CD4-positive, alpha-beta T cell treated with Interleukin-1 beta for 1 hour (primary cell): ENCODE measurements around the gene PAX2.

Source experiments
- DNase-seq, 2 donors: peaks; one replicate each; pipeline ENCODE4 v3.0.0-alpha.2; 2020 to 2022

Gene PAX2

GRCh38 chr10:100740476-100741377 lies 4.7 kb upstream of the PAX2 start:
- DNase-seq = no peak

- DNase-seq = no peak
Measured at GRCh38 chr10:100741378-100742075, 3.9 kb upstream of the PAX2 start.

GRCh38 chr10:100742076-100742771 lies 3.2 kb upstream of the PAX2 start:
- DNase-seq = no peak

- no peak for DNase-seq
Measured at GRCh38 chr10:100742936-100743335, 2.4 kb upstream of the PAX2 start.

- DNase-seq = peak; percentile 39 to 50
Measured at GRCh38 chr10:100743626-100744135, 1.7 kb upstream of the PAX2 start.

GRCh38 chr10:100744136-100744986 lies 1.0 kb upstream of the PAX2 start:
- DNase-seq = no peak

- DNase-seq = no peak
Measured at GRCh38 chr10:100745882-100746783, 751 bp downstream of the PAX2 start.

GRCh38 chr10:100746784-100747455 lies 1.5 kb downstream of the PAX2 start:
- DNase-seq = no peak

GRCh38 chr10:100747456-100748230 lies 2.3 kb downstream of the PAX2 start:
- DNase-seq = no peak

- DNase-seq = no peak
Measured at GRCh38 chr10:100748231-100749058, 3.1 kb downstream of the PAX2 start.

- no peak for DNase-seq
Measured at GRCh38 chr10:100749059-100749308, 3.6 kb downstream of the PAX2 start.

- no peak for DNase-seq
Measured at GRCh38 chr10:100749309-100750217, 4.2 kb downstream of the PAX2 start.

- no peak for DNase-seq
Measured at GRCh38 chr10:100750291-100751210, 5.2 kb downstream of the PAX2 start.

- no peak for DNase-seq
Measured at GRCh38 chr10:100751211-100751933, 6.0 kb downstream of the PAX2 start.

GRCh38 chr10:100755821-100756220 lies 10.4 kb downstream of the PAX2 start:
- DNase-seq = no peak

GRCh38 chr10:100759331-100759730 lies 13.9 kb downstream of the PAX2 start:
- no peak for DNase-seq
